ENCODE measurements around the gene MT1E. TPM values are rescaled to one million over a fixed set of nuclear protein-coding genes. Genes with fewer than 3 reads are reported as not detected.
"Not testable (repeated sequence)": the region's sequence is repeated elsewhere in the genome, so short reads cannot be mapped to it uniquely, and the experiment has no call there.

Gene MT1E
- polyA plus RNA-seq, 1 donor from 2014 or later = not detected

DNA sequence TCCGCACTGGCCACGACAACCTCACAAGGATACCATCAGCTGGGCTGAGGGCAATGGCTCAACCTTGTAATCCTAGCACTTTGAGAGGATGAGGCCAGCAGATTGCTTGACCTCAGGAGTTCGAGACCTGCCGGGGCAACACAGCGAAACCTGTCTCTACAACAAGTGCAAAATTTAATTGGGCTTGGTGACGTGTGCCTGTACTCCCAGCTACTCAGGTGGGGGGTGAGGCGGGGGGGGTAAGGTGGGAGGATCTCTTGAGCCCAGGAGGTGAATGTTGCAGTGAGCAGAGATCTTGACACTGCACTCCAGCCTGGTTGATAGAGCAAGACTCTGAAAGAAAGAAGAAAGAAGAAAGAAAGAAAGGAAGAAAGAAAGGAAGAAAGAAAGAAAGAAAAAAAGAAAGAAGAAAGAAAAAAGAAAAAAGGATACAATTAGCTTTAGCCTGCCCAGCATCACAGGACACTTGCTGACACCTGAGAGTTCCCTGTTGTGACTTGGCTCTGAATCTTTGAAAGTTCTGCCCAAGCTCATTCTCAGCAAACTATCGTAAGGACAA is 5.2 kb upstream of the MT1E start:
- Histone ChIP-seq H3K79me2 (replicated peaks; ENCODE audit: insufficient read depth, low read length) (no peaks in the 10 kb centered on the region), H4K20me1 (ENCODE audit: insufficient read depth) (no peaks in the 10 kb centered on the region), H3K9ac (ENCODE audit: low read length) (no peak overlapping the region), H3F3A (ENCODE audit: insufficient read depth, low read length, poor library complexity, severe bottlenecking) (no peaks in the 10 kb centered on the region), H3K9me3 (ENCODE audit: low read length) (no peaks in the 10 kb centered on the region), H2AFZ (ENCODE audit: low read depth, low read length) (no peak overlapping the region), H3K4me2 (ENCODE audit: low read length) (no peak overlapping the region), H3K9me2 (ENCODE audit: insufficient read depth, low read length) (no peaks in the 10 kb centered on the region), H3K36me3 (ENCODE audit: insufficient read depth, low read length) (no peaks in the 10 kb centered on the region), H3K4me3 (ENCODE audit: low read length) (no peak overlapping the region), H3K27ac (ENCODE audit: low read length) (no peak overlapping the region), H3K27me3 (ENCODE audit: insufficient read depth, low read depth, low read length) (peaks cover 70% of the 10 kb centered on the region)
- TF ChIP-seq, protein P1, sequence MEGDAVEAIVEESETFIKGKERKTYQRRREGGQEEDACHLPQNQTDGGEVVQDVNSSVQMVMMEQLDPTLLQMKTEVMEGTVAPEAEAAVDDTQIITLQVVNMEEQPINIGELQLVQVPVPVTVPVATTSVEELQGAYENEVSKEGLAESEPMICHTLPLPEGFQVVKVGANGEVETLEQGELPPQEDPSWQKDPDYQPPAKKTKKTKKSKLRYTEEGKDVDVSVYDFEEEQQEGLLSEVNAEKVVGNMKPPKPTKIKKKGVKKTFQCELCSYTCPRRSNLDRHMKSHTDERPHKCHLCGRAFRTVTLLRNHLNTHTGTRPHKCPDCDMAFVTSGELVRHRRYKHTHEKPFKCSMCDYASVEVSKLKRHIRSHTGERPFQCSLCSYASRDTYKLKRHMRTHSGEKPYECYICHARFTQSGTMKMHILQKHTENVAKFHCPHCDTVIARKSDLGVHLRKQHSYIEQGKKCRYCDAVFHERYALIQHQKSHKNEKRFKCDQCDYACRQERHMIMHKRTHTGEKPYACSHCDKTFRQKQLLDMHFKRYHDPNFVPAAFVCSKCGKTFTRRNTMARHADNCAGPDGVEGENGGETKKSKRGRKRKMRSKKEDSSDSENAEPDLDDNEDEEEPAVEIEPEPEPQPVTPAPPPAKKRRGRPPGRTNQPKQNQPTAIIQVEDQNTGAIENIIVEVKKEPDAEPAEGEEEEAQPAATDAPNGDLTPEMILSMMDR (IDR thresholded peaks at IDR 0.05; ENCODE audit: poor library complexity, severe bottlenecking) = no peak
- TF ChIP-seq RAD21 (conservative IDR thresholded peaks at IDR 0.05) = no peak
- TF ChIP-seq MXI1 (conservative IDR thresholded peaks at IDR 0.05; ENCODE audit: poor library complexity, severe bottlenecking) = no peak
- no peak for TF ChIP-seq EZH2 (IDR thresholded peaks at IDR 0.05; ENCODE audit: borderline replicate concordance, insufficient read depth, low read length, poor library complexity, severe bottlenecking)
- no peak for TF ChIP-seq EP300 (conservative IDR thresholded peaks at IDR 0.05; ENCODE audit: poor library complexity, severe bottlenecking)
- no peak for TF ChIP-seq POLR2AphosphoS5 (IDR thresholded peaks at IDR 0.05)
- no peak for TF ChIP-seq TAF1 (IDR thresholded peaks at IDR 0.05; ENCODE audit: low read depth)

GRCh38 chr16:56621665-56622445 is 3.7 kb upstream of the MT1E start:
- peaks cover 72% of the 10 kb centered on the region for H3K27me3 ChIP-seq (ENCODE audit: insufficient read depth, low read depth, low read length)
- H3K9ac ChIP-seq (ENCODE audit: low read length) = not testable (repeated sequence)

DNA sequence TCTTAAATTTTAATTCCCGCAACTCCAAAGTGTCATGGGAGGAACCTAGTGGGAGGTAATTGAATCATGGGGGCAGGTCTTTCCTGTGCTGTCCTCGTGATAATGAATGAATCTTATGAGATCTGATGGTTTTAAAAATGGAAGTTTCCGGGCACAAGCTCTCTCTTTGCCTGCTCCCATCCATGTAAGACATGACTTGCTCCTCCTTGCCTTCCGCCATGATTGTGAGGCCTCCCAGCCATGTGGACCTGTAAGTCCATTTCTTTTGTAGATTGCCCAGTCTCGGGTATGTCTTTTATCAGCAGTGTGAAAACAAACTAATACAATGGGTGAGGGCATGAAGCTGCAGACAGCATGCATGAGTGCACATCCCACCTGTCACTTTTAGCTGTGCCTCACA is 2.4 kb upstream of the MT1E start:
- not testable (repeated sequence) for H3K9me2 ChIP-seq (ENCODE audit: insufficient read depth, low read length); H3F3A ChIP-seq (ENCODE audit: insufficient read depth, low read length, poor library complexity, severe bottlenecking); H4K20me1 ChIP-seq (ENCODE audit: insufficient read depth); H3K36me3 ChIP-seq (ENCODE audit: insufficient read depth, low read length); H3K27ac ChIP-seq (ENCODE audit: low read length); H3K4me2 ChIP-seq (ENCODE audit: low read length); H3K9me3 ChIP-seq (ENCODE audit: low read length); H3K4me3 ChIP-seq (ENCODE audit: low read length); H3K79me2 ChIP-seq (replicated peaks; ENCODE audit: insufficient read depth, low read length); H2AFZ ChIP-seq (ENCODE audit: low read depth, low read length); H3K9ac ChIP-seq (ENCODE audit: low read length)
- H3K27me3 ChIP-seq (ENCODE audit: insufficient read depth, low read depth, low read length) = peaks cover 69% of the 10 kb centered on the region

More at GRCh38 chr16:56621665-56622445, 3.7 kb upstream of the MT1E start:
- not testable (repeated sequence) for H3K9me2 ChIP-seq (ENCODE audit: insufficient read depth, low read length); H3K4me2 ChIP-seq (ENCODE audit: low read length); H3K4me3 ChIP-seq (ENCODE audit: low read length); H3K36me3 ChIP-seq (ENCODE audit: insufficient read depth, low read length); H3K79me2 ChIP-seq (replicated peaks; ENCODE audit: insufficient read depth, low read length); H3K9me3 ChIP-seq (ENCODE audit: low read length); H3K27ac ChIP-seq (ENCODE audit: low read length); H2AFZ ChIP-seq (ENCODE audit: low read depth, low read length); H4K20me1 ChIP-seq (ENCODE audit: insufficient read depth); H3F3A ChIP-seq (ENCODE audit: insufficient read depth, low read length, poor library complexity, severe bottlenecking)

GRCh38 chr16:56623637-56624036 is 1.9 kb upstream of the MT1E start:
- no peaks in the 10 kb centered on the region for H3F3A ChIP-seq (ENCODE audit: insufficient read depth, low read length, poor library complexity, severe bottlenecking)
- no peak overlapping the region for H2AFZ ChIP-seq (ENCODE audit: low read depth, low read length)
- H3K9ac ChIP-seq (ENCODE audit: low read length) = no peak overlapping the region
- no peaks in the 10 kb centered on the region for H3K36me3 ChIP-seq (ENCODE audit: insufficient read depth, low read length)
- H3K79me2 ChIP-seq (replicated peaks; ENCODE audit: insufficient read depth, low read length) = no peaks in the 10 kb centered on the region
- no peaks in the 10 kb centered on the region for H4K20me1 ChIP-seq (ENCODE audit: insufficient read depth)
- no peak overlapping the region for H3K4me3 ChIP-seq (ENCODE audit: low read length)
- no peak overlapping the region for H3K27ac ChIP-seq (ENCODE audit: low read length)
- no peaks in the 10 kb centered on the region for H3K9me3 ChIP-seq (ENCODE audit: low read length)
- no peaks in the 10 kb centered on the region for H3K9me2 ChIP-seq (ENCODE audit: insufficient read depth, low read length)
- peaks cover 69% of the 10 kb centered on the region for H3K27me3 ChIP-seq (ENCODE audit: insufficient read depth, low read depth, low read length)
- no peak overlapping the region for H3K4me2 ChIP-seq (ENCODE audit: low read length)
- TF ChIP-seq TAF1 (IDR thresholded peaks at IDR 0.05; ENCODE audit: low read depth) = no peak
- TF ChIP-seq RAD21 (conservative IDR thresholded peaks at IDR 0.05) = no peak
- TF ChIP-seq SMC3 (conservative IDR thresholded peaks at IDR 0.05; ENCODE audit: poor library complexity) = no peak
- no peak for TF ChIP-seq POLR2AphosphoS5 (IDR thresholded peaks at IDR 0.05)
- TF ChIP-seq, protein P1 (IDR thresholded peaks at IDR 0.05; ENCODE audit: poor library complexity, severe bottlenecking) = no peak
- TF ChIP-seq MXI1 (conservative IDR thresholded peaks at IDR 0.05; ENCODE audit: poor library complexity, severe bottlenecking) = no peak
- TF ChIP-seq REST (IDR thresholded peaks at IDR 0.05; ENCODE audit: borderline replicate concordance) = no peak
- TF ChIP-seq EZH2 (IDR thresholded peaks at IDR 0.05; ENCODE audit: borderline replicate concordance, insufficient read depth, low read length, poor library complexity, severe bottlenecking) = no peak
